Thymus (tissue), 11 donors: ENCODE data around the gene ZCCHC8. TPM values are rescaled to one million over a fixed set of nuclear protein-coding genes. Genes with fewer than 3 reads are reported as not detected.
"Not testable (repeated sequence)": the region's sequence is repeated elsewhere in the genome, so short reads cannot be mapped to it uniquely, and the experiment has no call there.

Experiments used
- DNase-seq, 9 donors: peaks; one replicate each; pipeline ENCODE4 v3.0.0-alpha.2; 2013; ENCODE audit warnings: low spot score in 9 of 9, low read depth in 6 of 9, missing footprints in 1 of 9
- H3K27ac ChIP-seq, 2 donors: one replicate each; pipeline ENCODE4 v1.5.1; 2013; ENCODE audit warnings: control low read depth in 1 of 2, low read depth in 1 of 2, low read length in 1 of 2, mild to moderate bottlenecking in 1 of 2, moderate library complexity in 1 of 2
- H3K27me3 ChIP-seq, 2 donors: one replicate each; pipeline ENCODE4 v1.5.1; 2013; ENCODE audit warnings: low read length in 1 of 2; ENCODE audit not compliant: control insufficient read depth in 2 of 2, insufficient read depth in 1 of 2
- H3K36me3 ChIP-seq, 2 donors: one replicate each; pipeline ENCODE4 v1.5.1; 2013; ENCODE audit warnings: low read length in 1 of 2, mild to moderate bottlenecking in 1 of 2, moderate library complexity in 1 of 2; ENCODE audit not compliant: control insufficient read depth in 2 of 2, insufficient read depth in 2 of 2
- H3K4me1 ChIP-seq, 2 donors: one replicate each; pipeline ENCODE4 v1.5.1; 2013; ENCODE audit warnings: low read length in 2 of 2; ENCODE audit not compliant: control insufficient read depth in 2 of 2, insufficient read depth in 2 of 2
- H3K4me3 ChIP-seq, 2 donors: one replicate each; pipeline ENCODE4 v1.5.1; 2013; ENCODE audit warnings: low read length in 2 of 2, control low read depth in 1 of 2, mild to moderate bottlenecking in 1 of 2
- H3K9me3 ChIP-seq, 2 donors: one replicate each; pipeline ENCODE4 v1.5.1; 2013; ENCODE audit warnings: low read length in 1 of 2, mild to moderate bottlenecking in 1 of 2; ENCODE audit not compliant: control insufficient read depth in 2 of 2, insufficient read depth in 1 of 2
- WGBS: extraction: QIAGEN DNeasy Blood & Tissue Kit; methylation state at CpG from one replicate; pipeline ENCODE4 v1.1.7; 2013; 5-methylcytosine and 5-hydroxymethylcytosine counted together
- polyA plus RNA-seq: library from polyadenylated mRNA; stranded (reverse); fragments of 200-250 nt; gene quantifications from one replicate; pipeline ENCODE4 v1.2.3, GENCODE V29; 2013
- total RNA-seq: library from RNA; stranded (reverse); fragments of 120-200 nt; gene quantifications from one replicate; pipeline ENCODE4 v1.2.4, GENCODE V29; 2013
- donor health status: healthy.

Gene ZCCHC8
- total and polyA plus RNA-seq, 2 donors: 24.6 to 46.7 TPM

DNA sequence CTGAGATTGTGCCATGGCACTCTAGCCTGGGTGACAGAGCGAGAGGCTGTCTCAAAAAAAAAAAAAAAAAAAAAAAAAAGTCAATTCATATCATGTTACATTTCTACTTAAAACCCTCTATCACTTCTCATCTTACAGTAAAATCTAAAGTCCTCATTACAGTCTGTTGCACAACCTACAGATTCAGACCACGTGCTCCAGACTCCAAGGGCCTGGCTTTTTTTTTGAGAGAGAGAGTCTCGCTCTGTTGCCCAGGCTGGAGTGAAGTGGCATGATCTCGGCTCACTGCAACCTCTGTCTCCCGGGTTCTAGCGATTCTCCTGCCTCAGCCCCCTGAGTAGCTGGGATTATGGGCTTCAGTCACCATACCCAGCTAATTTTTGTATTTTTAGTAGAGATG, 14.4 kb downstream of the ZCCHC8 start:
- DNase-seq, H3K27ac ChIP-seq, H3K27me3 ChIP-seq, H3K9me3 ChIP-seq, H3K4me1 ChIP-seq, H3K4me3 ChIP-seq: not testable (repeated sequence)
- peaks cover 41 to 86% of the 10 kb centered on the region in 2 donors for H3K36me3 ChIP-seq
- WGBS: 96% methylated on average over 6 of the region's 6 CpGs

- DNase-seq, H3K27ac ChIP-seq, H3K27me3 ChIP-seq, H3K4me1 ChIP-seq, H3K4me3 ChIP-seq, H3K9me3 ChIP-seq: not testable (repeated sequence)
- WGBS: 98% methylated on average over 1 of the region's 1 CpG
- peaks cover 42 to 88% of the 10 kb centered on the region in 2 donors for H3K36me3 ChIP-seq
Observed at GRCh38 chr12:122484385-122484784, 16.3 kb downstream of the ZCCHC8 start.

- Histone ChIP-seq H3K4me3 (no peak overlapping the region), H3K4me1 (no peaks in the 10 kb centered on the region), H3K9me3 (no peaks in the 10 kb centered on the region), H3K27ac (no peak overlapping the region), H3K27me3 (no peaks in the 10 kb centered on the region), H3K36me3 (peaks cover 41 to 88% of the 10 kb centered on the region in 2 donors)
- 98% methylated on average over 5 of the region's 5 CpGs for WGBS
- no peak for DNase-seq
Observed at GRCh38 chr12:122483969-122484368, 16.8 kb downstream of the ZCCHC8 start.

- no peak for DNase-seq
- Histone ChIP-seq H3K4me3 (no peak overlapping the region), H3K9me3 (no peaks in the 10 kb centered on the region), H3K27ac (no peak overlapping the region), H3K36me3 (peaks cover 50 to 87% of the 10 kb centered on the region in 2 donors), H3K4me1 (no peaks in the 10 kb centered on the region), H3K27me3 (no peaks in the 10 kb centered on the region)
- WGBS: 97% methylated on average over 6 of the region's 6 CpGs
Observed at GRCh38 chr12:122481861-122482260, 18.9 kb downstream of the ZCCHC8 start.

DNA sequence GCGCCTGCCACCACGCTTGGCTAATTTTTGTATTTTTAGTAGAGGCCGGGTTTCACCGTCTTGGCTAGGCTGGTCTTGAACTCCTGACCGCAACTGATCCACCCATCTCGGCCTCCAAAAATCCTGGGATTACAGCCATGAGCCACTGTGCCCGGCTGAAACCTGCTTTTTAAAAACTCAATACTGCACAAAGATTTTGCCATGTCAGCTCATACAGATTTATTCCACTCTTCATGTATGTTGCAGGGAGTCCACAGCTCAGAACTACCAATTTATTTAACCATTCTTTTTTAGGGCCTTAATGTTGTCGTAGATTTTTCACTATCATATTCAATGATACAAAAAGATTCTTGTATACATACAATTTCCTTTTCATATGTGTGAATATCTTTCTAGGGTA, 20.0 kb downstream of the ZCCHC8 start:
- Histone ChIP-seq H3K27ac (no peak overlapping the region), H3K4me1 (no peaks in the 10 kb centered on the region), H3K4me3 (no peak overlapping the region), H3K36me3 (peaks cover 54 to 88% of the 10 kb centered on the region in 2 donors), H3K27me3 (no peaks in the 10 kb centered on the region), H3K9me3 (no peaks in the 10 kb centered on the region)
- no peak for DNase-seq
- 98% methylated on average over 8 of the region's 8 CpGs for WGBS

- peaks cover 55 to 73% of the 10 kb centered on the region in 2 donors for H3K36me3 ChIP-seq
- no peaks in the 10 kb centered on the region for H3K27me3 ChIP-seq
- no peak for DNase-seq
- no peak overlapping the region for H3K4me3 ChIP-seq
- H3K4me1 ChIP-seq: no peaks in the 10 kb centered on the region
- 95% methylated on average over 2 of the region's 2 CpGs for WGBS
- H3K9me3 ChIP-seq: no peaks in the 10 kb centered on the region
- H3K27ac ChIP-seq: no peak overlapping the region
Observed at GRCh38 chr12:122474324-122474716, 26.4 kb downstream of the ZCCHC8 start.

GRCh38 chr12:122473543-122474323, 27.0 kb downstream of the ZCCHC8 start:
- DNase-seq: no peak
- Histone ChIP-seq H3K4me1 (no peaks in the 10 kb centered on the region), H3K4me3 (no peak overlapping the region), H3K36me3 (peaks cover 51 to 67% of the 10 kb centered on the region in 2 donors), H3K9me3 (no peaks in the 10 kb centered on the region), H3K27ac (no peak overlapping the region), H3K27me3 (no peaks in the 10 kb centered on the region)
- 96% methylated on average over 19 of the region's 19 CpGs for WGBS

DNA sequence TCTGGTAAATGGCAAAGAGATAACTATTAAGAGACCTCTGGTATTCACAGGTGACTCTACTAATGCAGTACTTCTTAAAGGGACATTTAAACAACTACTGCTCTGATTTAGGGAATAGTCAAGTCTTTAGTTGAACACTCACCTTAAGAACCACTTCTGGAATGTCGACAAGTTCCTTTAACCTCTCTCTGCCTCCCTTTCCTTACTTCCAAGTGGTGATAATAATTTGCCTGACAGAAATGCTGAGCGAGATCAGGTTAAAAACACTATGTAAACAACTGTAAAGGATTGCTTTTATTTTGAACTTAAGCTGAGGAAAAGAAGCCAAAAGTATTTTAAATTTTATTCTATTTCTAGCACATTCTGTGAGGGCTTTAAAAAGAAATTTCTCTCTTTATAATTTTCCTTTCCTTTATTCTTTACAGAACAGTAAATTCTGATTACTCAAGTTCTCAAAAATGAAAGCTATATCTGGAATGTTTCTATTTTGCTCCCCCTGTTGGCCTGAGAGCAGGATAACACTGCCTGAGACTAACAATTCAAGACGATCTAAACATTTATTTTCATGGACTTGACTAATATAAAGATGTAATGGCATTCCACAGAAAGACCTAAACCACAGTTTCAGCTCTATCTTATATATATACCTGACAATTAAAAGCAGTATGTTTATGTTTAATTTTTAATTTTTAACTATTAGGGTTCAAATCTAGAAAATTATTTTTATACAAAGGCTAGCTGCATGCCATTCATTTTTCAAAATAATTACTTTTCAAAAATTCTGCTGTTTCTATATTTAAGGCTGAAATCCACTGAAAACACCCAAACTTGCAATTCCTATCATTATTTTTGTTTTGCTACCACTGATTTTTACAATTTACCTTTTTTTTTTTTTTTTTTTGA, 29.2 kb downstream of the ZCCHC8 start:
- Histone ChIP-seq H3K4me1 (no peaks in the 10 kb centered on the region), H3K4me3 (no peak overlapping the region), H3K27me3 (no peaks in the 10 kb centered on the region), H3K27ac (no peak overlapping the region), H3K36me3 (peaks cover 32 to 48% of the 10 kb centered on the region in 2 donors), H3K9me3 (no peaks in the 10 kb centered on the region)
- 63% methylated on average over 3 of the region's 3 CpGs for WGBS
- DNase-seq: peak in 8 of 9 donors; percentile 7 to 76 (median 38)

DNA sequence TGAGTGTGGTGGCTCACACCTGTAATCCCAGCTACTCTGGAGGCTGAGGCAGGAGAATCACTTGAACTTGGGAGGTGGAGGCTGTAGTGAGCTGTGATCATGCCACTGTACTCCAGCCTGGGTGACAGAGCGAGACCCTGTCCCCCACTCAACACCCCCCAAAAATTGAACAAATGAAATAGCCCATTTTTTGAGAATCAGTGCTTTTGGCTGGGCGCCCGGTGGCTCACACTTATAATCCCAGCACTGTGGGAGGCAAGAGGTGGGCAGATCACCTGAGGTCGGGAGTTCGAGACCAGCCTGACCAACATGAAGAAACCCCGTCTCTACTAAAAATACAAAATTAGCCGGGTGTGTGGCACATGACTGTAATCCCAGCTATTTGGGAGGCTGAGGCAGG, 30.2 kb downstream of the ZCCHC8 start:
- WGBS: 98% methylated on average over 7 of the region's 7 CpGs
- H3K27me3 ChIP-seq, DNase-seq, H3K4me1 ChIP-seq, H3K9me3 ChIP-seq, H3K27ac ChIP-seq, H3K4me3 ChIP-seq: not testable (repeated sequence)
- peaks cover 22 to 38% of the 10 kb centered on the region in 2 donors for H3K36me3 ChIP-seq
